Spleen (tissue), 7 donors: ENCODE measurements around the gene NKX2-2.

Source experiments
- POLR2AphosphoS5 ChIP-seq, 3 donors: sonication (generic); formaldehyde crosslinking; IDR thresholded peaks; one replicate each; pipeline ENCODE4 v1.5.1; 2017; ENCODE audit warnings: antibody characterized with exemption in 3 of 3
- TF ChIP-seq, protein P1 (sequence below), 11 experiments: fragments of 200-600 bp in 7 of 11; fragments of 450-650 bp in 4 of 11; sonication (generic) in 4 of 11; IDR thresholded peaks in 8 of 11; conservative IDR thresholded peaks in 3 of 11; 1 replicate in 7 of 11; 2 replicates in 4 of 11; pipeline versions ENCODE4 v1.4.0 to v1.8.0; 2016 to 2021; ENCODE audit warnings: antibody characterized with exemption in 11 of 11, inconsistent platforms in 4 of 11, mild to moderate bottlenecking in 1 of 11
- donor health status: DM: no; HTN: no; CAD: no; lungs with moderate emphysema.
- donor health status: DM: no; HTN: no; CAD: no.
- donor health status: DM: no; HTN: no; CAD: no.

DNA sequence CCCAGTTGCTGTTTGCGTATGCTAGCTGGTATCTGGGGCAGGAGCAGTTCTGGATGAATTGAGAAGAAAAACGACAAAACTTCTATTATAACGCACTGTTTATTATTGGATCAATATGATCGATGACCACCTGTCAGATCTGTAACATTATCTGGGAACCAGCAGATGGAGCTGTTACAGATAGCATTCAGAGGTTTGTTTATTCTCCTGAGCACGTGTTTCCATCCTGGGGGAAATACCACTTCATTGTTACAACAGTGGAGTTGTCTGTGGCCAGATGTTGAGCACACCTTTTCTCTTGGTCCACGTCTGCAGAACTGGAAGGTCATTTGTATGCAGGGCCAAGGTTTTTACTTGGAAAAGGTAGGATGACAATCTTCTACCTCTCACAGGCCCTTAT is 16.0 kb upstream of the NKX2-2 start:
- TF ChIP-seq, protein P1, sequence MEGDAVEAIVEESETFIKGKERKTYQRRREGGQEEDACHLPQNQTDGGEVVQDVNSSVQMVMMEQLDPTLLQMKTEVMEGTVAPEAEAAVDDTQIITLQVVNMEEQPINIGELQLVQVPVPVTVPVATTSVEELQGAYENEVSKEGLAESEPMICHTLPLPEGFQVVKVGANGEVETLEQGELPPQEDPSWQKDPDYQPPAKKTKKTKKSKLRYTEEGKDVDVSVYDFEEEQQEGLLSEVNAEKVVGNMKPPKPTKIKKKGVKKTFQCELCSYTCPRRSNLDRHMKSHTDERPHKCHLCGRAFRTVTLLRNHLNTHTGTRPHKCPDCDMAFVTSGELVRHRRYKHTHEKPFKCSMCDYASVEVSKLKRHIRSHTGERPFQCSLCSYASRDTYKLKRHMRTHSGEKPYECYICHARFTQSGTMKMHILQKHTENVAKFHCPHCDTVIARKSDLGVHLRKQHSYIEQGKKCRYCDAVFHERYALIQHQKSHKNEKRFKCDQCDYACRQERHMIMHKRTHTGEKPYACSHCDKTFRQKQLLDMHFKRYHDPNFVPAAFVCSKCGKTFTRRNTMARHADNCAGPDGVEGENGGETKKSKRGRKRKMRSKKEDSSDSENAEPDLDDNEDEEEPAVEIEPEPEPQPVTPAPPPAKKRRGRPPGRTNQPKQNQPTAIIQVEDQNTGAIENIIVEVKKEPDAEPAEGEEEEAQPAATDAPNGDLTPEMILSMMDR (IDR thresholded peaks at IDR 0.05 in 8 of 11, conservative IDR thresholded peaks at IDR 0.05 in 3 of 11), result peak in 1 of 11 experiments; percentile 18
- TF ChIP-seq POLR2AphosphoS5 (IDR thresholded peaks at IDR 0.05), result no peak
